HepG2 (cell line): Measurements from ENCODE around the gene ST3GAL5. TPM values are rescaled to one million over a fixed set of nuclear protein-coding genes. Genes with fewer than 3 reads are reported as not detected.

Experiments used
- ATAC-seq: fragments of 200-7000 bp; cut with Tn5 transposase; 3 replicates; pipeline ENCODE4 v1.9.1; 2020; ENCODE audit warnings: mild to moderate bottlenecking, moderate library complexity
- BruUV-seq: library from RNA; stranded (reverse); fragments of 400-500 nt; replicated peaks from 2 replicates; lab custom pipeline; 2021; lab: Mats Ljungman, UMichigan
- CTCF ChIA-PET: fragments of 300-600 bp; formaldehyde crosslinking; extraction: SDS; loops from one replicate; lab custom pipeline; 2021; ENCODE audit warnings: low total read pairs, inconsistent platforms, low intra/inter-chr PET ratio; lab: Yijun Ruan, JAX
- POLR2A ChIA-PET: fragments of 350-600 bp; sonication (Branson Sonifier 250); formaldehyde crosslinking; loops from one replicate; lab custom pipeline; 2020; ENCODE audit warnings: antibody characterized with exemption, inconsistent platforms; lab: Yijun Ruan, JAX
- DNase-seq: peaks from one replicate; pipeline ENCODE4 v3.0.0-alpha.2; 2015; ENCODE audit warnings: low spot score
- FAIRE-seq: peaks from 3 replicates; lab custom pipeline; 2011; peaks lifted over from hg19 to GRCh38; lab: Jason Lieb, UNC
- H2AFZ ChIP-seq: one replicate; pipeline ENCODE4 v1.6.1; 2011; ENCODE audit warnings: low read length, inconsistent platforms
- H3K27ac ChIP-seq: fragments of 300-600 bp; 3 replicates; pipeline ENCODE4 v1.8.0; 2011; ENCODE audit warnings: mixed run types, mild to moderate bottlenecking, mixed read lengths, low read length, inconsistent platforms; ENCODE audit not compliant: insufficient read depth; ENCODE audit errors: extremely low read length
- H3K27me3 ChIP-seq, 2 experiments: fragments of 200-600 bp in 1 of 2; 2 replicates in 1 of 2; 3 replicates in 1 of 2; pipeline versions ENCODE4 v1.6.0 to v1.8.0; 2011; ENCODE audit warnings: low read length in 2 of 2, mild to moderate bottlenecking in 2 of 2, moderate library complexity in 2 of 2, inconsistent platforms in 1 of 2; ENCODE audit not compliant: insufficient read depth in 2 of 2, control insufficient read depth in 1 of 2
- H3K36me3 ChIP-seq, 2 experiments: fragments of 200-600 bp in 1 of 2; replicated peaks in 1 of 2; 2 replicates in 1 of 2; 3 replicates in 1 of 2; pipeline versions ENCODE4 v1.5.1 to v1.8.0; 2011; ENCODE audit warnings: low read length in 2 of 2, inconsistent platforms in 1 of 2; ENCODE audit not compliant: insufficient read depth in 2 of 2, control insufficient read depth in 1 of 2
- H3K4me1 ChIP-seq: 2 replicates; pipeline ENCODE4 v1.5.1; 2012; ENCODE audit warnings: low read length, inconsistent platforms; ENCODE audit not compliant: insufficient read depth
- H3K4me2 ChIP-seq: 2 replicates; pipeline ENCODE4 v1.6.0; 2011; ENCODE audit warnings: low read depth, low read length, inconsistent platforms
- H3K4me3 ChIP-seq, 3 experiments: fragments of 200-600 bp in 1 of 3; sonication (generic), shearing (Covaris generic) in 1 of 3; replicated peaks in 1 of 3; 2 replicates each; pipeline ENCODE4 v1.5.1; 2011 to 2016; ENCODE audit warnings: low read length in 3 of 3, inconsistent platforms in 2 of 3, low read depth in 2 of 3, mild to moderate bottlenecking in 2 of 3, control low read depth in 1 of 3, mixed read lengths in 1 of 3; ENCODE audit not compliant: insufficient read depth in 1 of 3
- H3K79me2 ChIP-seq: one replicate; pipeline ENCODE4 v1.6.1; 2011; ENCODE audit warnings: low read length, inconsistent platforms; ENCODE audit not compliant: insufficient read depth
- H3K9ac ChIP-seq: 2 replicates; pipeline ENCODE4 v1.6.0; 2011; ENCODE audit warnings: mild to moderate bottlenecking, low read depth, low read length, inconsistent platforms; ENCODE audit not compliant: insufficient read depth
- H3K9me3 ChIP-seq: 2 replicates; pipeline ENCODE4 v1.5.1; 2012; ENCODE audit warnings: mild to moderate bottlenecking, low read length
- H4K20me1 ChIP-seq: 2 replicates; pipeline ENCODE4 v1.6.0; 2011; ENCODE audit warnings: inconsistent platforms, mild to moderate bottlenecking, low read length, moderate library complexity; ENCODE audit not compliant: insufficient read depth
- CHD4 ChIP-seq: fragments of 200-600 bp; sonication (generic); IDR thresholded peaks from 2 replicates; pipeline ENCODE4 v1.7.0; 2017; ENCODE audit warnings: mild to moderate bottlenecking, low read length, borderline replicate concordance
- FOXA1 ChIP-seq, 2 experiments: fragments of 450-650 bp in 1 of 2; sonication (generic) in 1 of 2; formaldehyde crosslinking in 1 of 2; IDR thresholded peaks; 2 replicates each; pipeline versions ENCODE4 v1.4.0 to v1.6.1; 2016 to 2020; ENCODE audit warnings: missing genetic modification reagents in 1 of 2
- REL ChIP-seq: sonication (generic); formaldehyde crosslinking; conservative IDR thresholded peaks from 2 replicates; pipeline ENCODE4 v1.8.0; 2022; ENCODE audit warnings: mild to moderate bottlenecking, missing genetic modification reagents, moderate library complexity
- RXRB ChIP-seq: IDR thresholded peaks from 2 replicates; pipeline ENCODE4 v1.6.1; 2016; ENCODE audit warnings: borderline replicate concordance, missing genetic modification reagents, missing compliant biosample characterization
- ZKSCAN1 ChIP-seq: fragments of 150-350 bp; IDR thresholded peaks from 2 replicates; pipeline ENCODE4 v1.6.1; 2014; ENCODE audit warnings: low read length
- ZNF629 ChIP-seq: sonication (generic); formaldehyde crosslinking; conservative IDR thresholded peaks from 2 replicates; pipeline ENCODE4 v1.5.0; 2020; ENCODE audit warnings: missing genetic modification reagents
- ZNF83 ChIP-seq: sonication (generic); formaldehyde crosslinking; IDR thresholded peaks from 2 replicates; pipeline ENCODE4 v1.4.0; 2020; ENCODE audit warnings: missing genetic modification reagents, mild to moderate bottlenecking, borderline replicate concordance
- WGBS: methylation state at CpG from one replicate; pipeline ENCODE4 v1.1.6; 2017; ENCODE audit warnings: low lambda C conversion rate; 5-methylcytosine and 5-hydroxymethylcytosine counted together
- in situ Hi-C: cut with HindIII; loops from 2 replicates; pipeline ENCODE4 v1.10.0; 2017; ENCODE audit warnings: low pct_unique_long_range_greater_than_20kb; ENCODE audit not compliant: extremely low pct_ligation_motif_present
- intact Hi-C: fragments of 100-400 bp; cut with micrococcal nuclease; formaldehyde crosslinking; loops from one replicate; pipeline ENCODE4 v1.10.0; 2022; ENCODE audit not compliant: unreplicated experiment
- polyA plus RNA-seq, 8 experiments: library from polyadenylated mRNA; depleted of rRNA in 3 of 8; stranded (reverse) in 7 of 8; unstranded in 1 of 8; fragments of >200 nt; fragmentation: Illumina TruSeq in 4 of 8; extraction: Trizol in 4 of 8; gene quantifications; 2 replicates each; pipeline versions ENCODE4 v1.2.1 to v1.2.3, GENCODE V29; 2011 to 2016; ENCODE audit warnings: low read depth in 4 of 8, missing spikeins in 1 of 8, mixed read lengths in 1 of 8; ENCODE audit not compliant: insufficient read depth in 1 of 8
- total RNA-seq, 5 experiments: library from RNA; depleted of rRNA; stranded (reverse); fragments of >200 nt; fragmentation: Illumina TruSeq; extraction: Trizol; gene quantifications; 2 replicates each; pipeline ENCODE4 v1.2.3, GENCODE V29; 2016; ENCODE audit warnings: low read depth in 1 of 5
- TF ChIP-seq, protein P1 (sequence below): sonication (generic); formaldehyde crosslinking; IDR thresholded peaks from 2 replicates; pipeline ENCODE4 v1.4.0; 2020; ENCODE audit warnings: missing genetic modification reagents

ST3GAL5 gene
- total and polyA plus RNA-seq, 2 of the 13 experiments (the other 11 are each of a cell fraction or from before 2014, with no cell fraction given): 1.3 to 2.0 TPM

DNA sequence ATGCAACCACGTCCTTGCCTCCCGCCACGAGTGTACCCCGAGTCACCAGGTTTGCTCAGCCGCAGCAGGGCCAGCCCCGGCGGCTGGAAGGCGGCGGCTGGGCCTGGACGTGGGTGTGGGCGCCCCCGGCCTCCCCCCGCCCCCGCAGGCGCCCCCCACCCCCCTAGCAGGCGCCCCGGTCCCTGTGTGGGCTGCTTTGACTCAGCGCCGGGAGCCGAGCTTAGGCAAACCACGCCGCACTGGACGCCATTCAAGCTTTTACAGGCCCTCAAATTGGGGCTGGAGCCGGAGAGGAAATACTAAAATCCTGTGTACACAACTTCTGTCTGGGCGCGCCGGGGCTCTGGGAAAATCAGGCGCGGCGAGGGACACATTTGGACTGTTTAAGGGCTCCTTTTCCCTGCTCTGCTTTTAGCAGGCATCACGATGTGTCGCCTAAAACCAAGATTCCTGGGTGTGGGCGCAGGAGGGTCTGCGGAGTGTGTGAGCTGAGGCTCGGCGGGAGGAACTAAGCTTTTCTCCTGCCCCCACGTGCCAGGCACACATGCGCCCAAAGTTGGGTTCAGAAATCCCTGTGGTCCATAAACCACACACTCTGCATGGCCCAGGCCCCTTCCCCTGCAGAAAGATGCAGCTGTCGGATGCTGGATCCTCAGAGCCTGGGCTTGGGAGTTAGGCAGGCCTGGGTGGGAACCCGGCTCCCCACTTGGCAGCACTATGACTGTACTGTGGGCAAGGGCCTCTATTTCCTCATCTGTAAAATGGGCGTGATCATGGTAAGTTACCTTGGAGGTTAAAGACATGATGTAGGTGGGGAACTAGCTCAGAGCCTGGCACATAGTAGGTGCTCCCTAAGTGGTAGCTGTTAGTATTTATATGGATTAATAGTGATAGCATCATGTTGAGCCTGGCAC is 77.4 kb downstream of the ST3GAL5 start:
- TF ChIP-seq, protein P1, sequence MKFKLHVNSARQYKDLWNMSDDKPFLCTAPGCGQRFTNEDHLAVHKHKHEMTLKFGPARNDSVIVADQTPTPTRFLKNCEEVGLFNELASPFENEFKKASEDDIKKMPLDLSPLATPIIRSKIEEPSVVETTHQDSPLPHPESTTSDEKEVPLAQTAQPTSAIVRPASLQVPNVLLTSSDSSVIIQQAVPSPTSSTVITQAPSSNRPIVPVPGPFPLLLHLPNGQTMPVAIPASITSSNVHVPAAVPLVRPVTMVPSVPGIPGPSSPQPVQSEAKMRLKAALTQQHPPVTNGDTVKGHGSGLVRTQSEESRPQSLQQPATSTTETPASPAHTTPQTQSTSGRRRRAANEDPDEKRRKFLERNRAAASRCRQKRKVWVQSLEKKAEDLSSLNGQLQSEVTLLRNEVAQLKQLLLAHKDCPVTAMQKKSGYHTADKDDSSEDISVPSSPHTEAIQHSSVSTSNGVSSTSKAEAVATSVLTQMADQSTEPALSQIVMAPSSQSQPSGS (CRISPR knock-in tag): no peak
- TF ChIP-seq ZNF83 (CRISPR knock-in tag) (no peak), RXRB (CRISPR knock-in tag) (no peak), ZKSCAN1 (peak; percentile 65; the same call in 1 of the 2 replicates), CHD4 (peak; percentile 73), ZNF629 (peak; percentile 91), FOXA1 (IDR thresholded peaks at IDR 0.05) (no peak), FOXA1 (CRISPR knock-in tag; IDR thresholded peaks at IDR 0.05) (0 out of 2 replicates have a peak, but pooled peaks have one; percentile 29), REL (CRISPR knock-in tag) (no peak)
- FAIRE-seq: no peak
- no peak overlapping the region for H3K9ac ChIP-seq
- WGBS: 45% methylated on average over 16 of the region's 41 CpGs
- H3K27ac ChIP-seq: no peak overlapping the region
- no peaks in the 10 kb centered on the region for H3K9me3 ChIP-seq
- POLR2A ChIA-PET: no interaction called here
- H4K20me1 ChIP-seq: no peaks in the 10 kb centered on the region
- no TSS peak for BruUV-seq
- CTCF ChIA-PET: interaction anchor here (1.5 to 7.3 kb wide), 2 partner anchors 60 to 82 kb away, joined by 4 to 107 read pairs; no protein-coding TSS in a partner anchor
- H3K4me2 ChIP-seq: peak overlapping the region; percentile 48
- peaks cover 0 to 7% of the 10 kb centered on the region in 2 experiments; a peak in 1 of 5 replicates for H3K27me3 ChIP-seq
- DNase-seq: no peak
- peak overlapping the region in 1 of 3 experiments; percentile 31; a peak in 2 of 6 replicates for H3K4me3 ChIP-seq
- peaks cover 45% of the 10 kb centered on the region for H3K4me1 ChIP-seq
- ATAC-seq: no peak
- in situ Hi-C loops: loop anchor here (5.0 kb wide), 2 partner anchors 59 to 84 kb away; partner anchors contain the start of gene ATOH8
- H3K36me3 ChIP-seq: no peaks in the 10 kb centered on the region
- intact Hi-C loops: no loop called here
- H2AFZ ChIP-seq: no peak overlapping the region
- H3K79me2 ChIP-seq: no peaks in the 10 kb centered on the region
